NB4 (cell line): Measurements from ENCODE around the gene RINL.
A peak's percentile ranks its signal among the peaks of the same experiment; 100 is the strongest.
"Not testable (repeated sequence)": the region's sequence is repeated elsewhere in the genome, so short reads cannot be mapped to it uniquely, and the experiment has no call there.

Experiments
- DNase-seq: peaks from one replicate; pipeline ENCODE4 v3.0.0; 2010; ENCODE audit warnings: low read depth
- H3K4me3 ChIP-seq: one replicate; pipeline ENCODE4 v1.5.1; 2011; ENCODE audit warnings: mild to moderate bottlenecking, low read depth, low read length, moderate library complexity
- MYC ChIP-seq: IDR thresholded peaks from 2 replicates; pipeline ENCODE4 v1.6.1; 2011; ENCODE audit warnings: low read depth, low read length
- POLR2A ChIP-seq: IDR thresholded peaks from 2 replicates; pipeline ENCODE4 v1.6.1; 2011; ENCODE audit warnings: mild to moderate bottlenecking; ENCODE audit not compliant: insufficient read length; ENCODE audit errors: extremely low read depth
- TF ChIP-seq, protein P1 (sequence below): IDR thresholded peaks from one replicate; pipeline ENCODE4 v1.5.1; 2012; ENCODE audit warnings: low read depth, low read length
- TF ChIP-seq, protein P2 (sequence below): IDR thresholded peaks from 2 replicates; pipeline ENCODE4 v1.6.1; 2011; ENCODE audit warnings: low read depth, low read length

RINL gene

DNA sequence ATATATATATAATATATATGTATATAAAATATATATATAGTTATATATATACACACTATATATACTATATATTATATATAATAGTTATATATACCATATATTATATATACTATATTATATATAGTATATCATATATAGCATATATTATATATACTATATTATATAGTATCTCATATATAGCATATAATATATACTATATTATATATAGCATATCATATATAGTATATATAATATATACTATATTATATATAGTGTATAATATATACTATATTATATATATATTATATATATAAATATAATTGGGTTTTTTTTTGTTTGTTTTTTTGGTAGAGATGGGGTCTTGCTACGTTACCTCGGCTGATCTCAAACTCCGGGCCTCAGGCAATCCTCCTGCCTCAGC is 16.7 kb downstream of the RINL start:
- no peak overlapping the region for H3K4me3 ChIP-seq

DNA sequence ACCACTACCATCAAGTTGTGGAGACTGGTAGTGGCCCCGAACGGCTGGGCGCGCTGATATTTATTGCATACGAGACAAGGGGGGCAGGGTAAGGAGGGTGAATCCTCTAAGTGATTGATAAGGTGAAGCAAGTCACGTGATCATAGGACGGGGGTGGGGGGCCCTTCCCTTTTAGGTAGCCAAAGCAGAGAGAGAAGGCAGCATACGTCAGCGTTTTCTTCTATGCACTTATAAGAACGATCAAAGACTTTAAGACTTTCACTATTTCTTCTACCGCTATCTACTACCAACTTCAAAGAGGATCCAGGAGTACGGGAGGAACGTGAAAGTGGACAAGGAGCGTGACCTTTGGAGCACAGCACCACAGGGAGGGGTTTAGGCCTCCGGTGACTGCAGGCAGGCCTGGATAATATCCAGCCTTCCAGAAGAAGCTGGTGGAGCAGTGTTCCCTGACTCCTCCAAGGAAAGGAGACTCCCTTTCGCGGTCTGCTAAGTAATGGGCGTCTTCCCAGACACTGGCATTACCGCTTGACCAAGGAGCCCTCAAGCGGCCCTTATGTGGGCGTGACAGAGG is 18.4 kb downstream of the RINL start:
- not testable (repeated sequence) for H3K4me3 ChIP-seq, DNase-seq

More for the DNA sequence above, 16.7 kb downstream of the RINL start:
- no peak for DNase-seq
- TF ChIP-seq MYC = no peak
- TF ChIP-seq, protein P1, sequence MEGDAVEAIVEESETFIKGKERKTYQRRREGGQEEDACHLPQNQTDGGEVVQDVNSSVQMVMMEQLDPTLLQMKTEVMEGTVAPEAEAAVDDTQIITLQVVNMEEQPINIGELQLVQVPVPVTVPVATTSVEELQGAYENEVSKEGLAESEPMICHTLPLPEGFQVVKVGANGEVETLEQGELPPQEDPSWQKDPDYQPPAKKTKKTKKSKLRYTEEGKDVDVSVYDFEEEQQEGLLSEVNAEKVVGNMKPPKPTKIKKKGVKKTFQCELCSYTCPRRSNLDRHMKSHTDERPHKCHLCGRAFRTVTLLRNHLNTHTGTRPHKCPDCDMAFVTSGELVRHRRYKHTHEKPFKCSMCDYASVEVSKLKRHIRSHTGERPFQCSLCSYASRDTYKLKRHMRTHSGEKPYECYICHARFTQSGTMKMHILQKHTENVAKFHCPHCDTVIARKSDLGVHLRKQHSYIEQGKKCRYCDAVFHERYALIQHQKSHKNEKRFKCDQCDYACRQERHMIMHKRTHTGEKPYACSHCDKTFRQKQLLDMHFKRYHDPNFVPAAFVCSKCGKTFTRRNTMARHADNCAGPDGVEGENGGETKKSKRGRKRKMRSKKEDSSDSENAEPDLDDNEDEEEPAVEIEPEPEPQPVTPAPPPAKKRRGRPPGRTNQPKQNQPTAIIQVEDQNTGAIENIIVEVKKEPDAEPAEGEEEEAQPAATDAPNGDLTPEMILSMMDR = no peak
- TF ChIP-seq POLR2A = no peak
- TF ChIP-seq, protein P2, sequence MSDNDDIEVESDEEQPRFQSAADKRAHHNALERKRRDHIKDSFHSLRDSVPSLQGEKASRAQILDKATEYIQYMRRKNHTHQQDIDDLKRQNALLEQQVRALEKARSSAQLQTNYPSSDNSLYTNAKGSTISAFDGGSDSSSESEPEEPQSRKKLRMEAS = no peak

DNA sequence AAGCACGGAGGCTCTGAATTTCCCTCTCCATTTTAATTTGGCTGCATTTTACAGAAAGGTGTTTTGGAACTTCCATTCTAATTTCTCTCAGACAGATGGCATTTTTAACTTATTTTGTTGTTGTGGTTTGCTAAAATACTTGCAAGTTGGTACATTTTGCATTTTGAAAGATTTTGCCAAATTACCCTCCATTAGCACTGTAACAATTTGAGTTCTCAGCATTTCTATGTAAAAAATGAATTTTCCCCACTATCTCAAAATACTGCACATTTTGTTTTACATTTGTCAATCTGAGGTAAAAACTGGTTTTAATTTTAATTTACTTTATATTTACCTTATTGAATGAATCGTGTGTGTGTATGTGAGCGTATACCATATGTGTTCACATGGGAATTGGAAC is 21.3 kb downstream of the RINL start:
- TF ChIP-seq MYC (no peak), POLR2A (no peak)
- TF ChIP-seq, protein P2 = no peak
- TF ChIP-seq, protein P1 = no peak
- DNase-seq = no peak
- no peak overlapping the region for H3K4me3 ChIP-seq

DNA sequence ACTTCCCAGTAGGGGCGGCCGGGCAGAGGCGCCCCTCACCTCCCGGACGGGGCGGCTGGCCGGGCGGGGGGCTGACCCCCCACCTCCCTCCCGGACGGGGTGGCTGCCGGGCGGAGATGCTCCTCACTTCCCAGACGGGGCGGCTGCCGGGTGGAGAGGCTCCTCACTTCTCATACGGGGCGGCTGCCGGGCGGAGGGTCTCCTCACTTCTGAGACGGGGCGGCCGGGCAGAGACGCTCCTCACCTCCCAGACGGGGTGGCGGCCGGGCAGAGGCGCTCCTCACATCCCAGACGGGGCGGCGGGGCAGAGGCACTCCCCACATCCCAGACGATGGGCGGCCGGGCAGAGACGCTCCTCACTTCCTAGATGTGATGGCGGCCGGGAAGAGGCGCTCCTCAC is 22.3 kb downstream of the RINL start:
- H3K4me3 ChIP-seq, DNase-seq: not testable (repeated sequence)

DNA sequence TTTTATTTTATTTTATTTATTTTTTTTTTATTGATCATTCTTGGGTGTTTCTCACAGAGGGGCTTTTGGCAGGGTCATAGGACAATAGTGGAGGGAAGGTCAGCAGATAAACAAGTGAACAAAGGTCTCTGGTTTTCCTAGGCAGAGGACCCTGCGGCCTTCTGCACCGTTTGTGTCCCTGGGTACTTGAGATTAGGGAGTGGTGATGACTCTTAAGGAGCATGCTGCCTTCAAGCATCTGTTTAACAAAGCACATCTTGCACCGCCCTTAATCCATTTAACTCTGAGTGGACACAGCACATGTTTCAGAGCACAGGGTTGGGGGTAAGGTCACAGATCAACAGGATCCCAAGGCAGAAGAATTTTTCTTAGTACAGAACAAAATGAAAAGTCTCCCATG is 23.1 kb downstream of the RINL start:
- not testable (repeated sequence) for DNase-seq, H3K4me3 ChIP-seq

DNA sequence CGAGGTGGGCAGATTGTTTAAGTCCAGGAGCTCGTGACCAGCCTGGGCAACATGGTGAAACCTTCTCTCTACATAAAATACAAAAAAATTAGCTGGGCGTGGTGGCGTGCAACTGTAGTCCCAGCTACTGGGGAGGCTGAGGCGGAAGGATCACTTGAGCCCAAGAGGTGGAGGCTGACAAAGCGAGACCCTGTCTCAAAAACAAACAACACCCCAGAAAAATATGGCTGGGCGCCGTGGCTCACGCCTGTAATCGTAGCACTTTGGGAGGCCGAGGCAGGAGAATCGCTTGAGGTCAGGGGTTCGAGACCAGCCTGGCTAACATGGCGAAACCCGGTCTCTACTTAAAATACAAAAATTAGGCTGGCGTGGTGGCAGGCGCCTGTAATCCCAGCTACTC is 24.9 kb downstream of the RINL start:
- peak overlapping the region; percentile 76 for H3K4me3 ChIP-seq

DNA sequence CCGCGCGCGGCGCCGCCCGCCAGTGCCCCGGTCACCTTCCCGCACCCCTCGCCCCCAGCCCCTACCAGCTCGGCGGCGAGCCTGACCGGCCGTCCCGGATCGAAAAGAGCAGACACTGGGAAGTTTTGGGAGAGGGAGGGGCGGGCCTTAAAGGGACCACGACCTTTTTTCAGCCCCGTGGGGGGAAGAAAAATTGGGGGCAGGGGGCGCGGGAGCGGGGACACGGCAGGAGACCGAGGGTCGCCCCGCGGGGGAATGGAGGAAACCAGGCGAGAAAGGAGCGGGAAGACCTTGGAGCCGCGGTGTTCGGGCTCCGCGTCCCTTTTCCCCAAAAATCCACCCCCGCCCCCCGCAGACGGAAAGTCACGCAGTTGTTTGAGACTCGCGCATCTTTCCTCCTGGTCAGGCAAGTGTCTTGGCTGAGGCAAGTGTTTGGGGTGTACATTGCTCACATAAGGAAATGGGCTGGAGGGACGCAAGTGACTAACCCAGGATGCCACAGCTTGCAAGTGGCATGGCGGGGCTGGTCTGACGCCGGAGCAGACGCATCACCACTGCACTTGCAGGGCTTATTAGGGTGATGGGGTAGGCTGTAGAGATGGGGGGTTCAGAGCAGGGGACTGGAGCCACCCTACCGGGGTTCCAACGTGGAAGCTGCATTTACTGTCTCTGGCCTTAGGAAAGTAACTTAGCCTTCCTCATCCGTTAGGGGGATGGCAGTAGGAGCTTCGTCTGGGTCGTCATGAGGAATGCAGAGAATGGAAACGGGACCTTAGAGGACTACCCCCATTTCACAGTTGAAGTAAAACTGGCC is 25.6 kb downstream of the RINL start:
- DNase-seq = peak; percentile 77
- H3K4me3 ChIP-seq = peak overlapping the region; percentile 76
- TF ChIP-seq, protein P1 = no peak
- no peak for TF ChIP-seq POLR2A
- TF ChIP-seq, protein P2 = no peak
- no peak for TF ChIP-seq MYC

More for the DNA sequence above, 24.9 kb downstream of the RINL start:
- TF ChIP-seq POLR2A = no peak
- TF ChIP-seq, protein P1 = no peak
- TF ChIP-seq, protein P2 = no peak
- no peak for TF ChIP-seq MYC
- DNase-seq = no peak
